Measurements from ENCODE around the gene ATP2B1.
A peak's percentile ranks its signal among the peaks of the same experiment; 100 is the strongest.

Gene ATP2B1

GRCh38 chr12:89575374-89575773 is 133.3 kb downstream of the ATP2B1 start:
- no peak for DNase-seq

- DNase-seq = no peak
Measured at GRCh38 chr12:89574736-89575208, 133.9 kb downstream of the ATP2B1 start.

- DNase-seq = no peak
Measured at GRCh38 chr12:89573051-89573810, 135.4 kb downstream of the ATP2B1 start.

- DNase-seq = no peak
Measured at GRCh38 chr12:89571491-89572195, 137.0 kb downstream of the ATP2B1 start.

GRCh38 chr12:89568484-89568883 is 140.2 kb downstream of the ATP2B1 start:
- DNase-seq = no peak

- no peak for DNase-seq
Measured at GRCh38 chr12:89567691-89568239, 140.9 kb downstream of the ATP2B1 start.

- DNase-seq = no peak
Measured at GRCh38 chr12:89566615-89567014, 142.0 kb downstream of the ATP2B1 start.

- DNase-seq = no peak
Measured at GRCh38 chr12:89565002-89565401, 143.6 kb downstream of the ATP2B1 start.

GRCh38 chr12:89559753-89560152 is 148.9 kb downstream of the ATP2B1 start:
- DNase-seq = no peak

- no peak for DNase-seq
Measured at GRCh38 chr12:89556976-89557375, 151.7 kb downstream of the ATP2B1 start.

GRCh38 chr12:89552376-89552775 is 156.3 kb downstream of the ATP2B1 start:
- DNase-seq = no peak

- no peak for DNase-seq
Measured at GRCh38 chr12:89551747-89552146, 156.9 kb downstream of the ATP2B1 start.

GRCh38 chr12:89547101-89547500 is 161.5 kb downstream of the ATP2B1 start:
- DNase-seq = no peak

GRCh38 chr12:89546151-89546550 is 162.5 kb downstream of the ATP2B1 start:
- no peak for DNase-seq

- no peak for DNase-seq
Measured at GRCh38 chr12:89544681-89545184, 163.9 kb downstream of the ATP2B1 start.

GRCh38 chr12:89544022-89544421 is 164.6 kb downstream of the ATP2B1 start:
- no peak for DNase-seq

GRCh38 chr12:89542912-89543592 is 165.6 kb downstream of the ATP2B1 start:
- peak; percentile 49 for DNase-seq

GRCh38 chr12:89542236-89542635 is 166.4 kb downstream of the ATP2B1 start:
- DNase-seq = no peak

- no peak for DNase-seq
Measured at GRCh38 chr12:89540586-89540985, 168.1 kb downstream of the ATP2B1 start.

GRCh38 chr12:89539426-89540223 is 169.0 kb downstream of the ATP2B1 start:
- DNase-seq = no peak

- no peak for DNase-seq
Measured at GRCh38 chr12:89538897-89539296, 169.7 kb downstream of the ATP2B1 start.

Data from activated CD4-positive, CD25-positive, alpha-beta regulatory T cell treated with anti-CD3 and anti-CD28 coated beads, Interleukin-2, amount 50 U/mL, for 72 hours (primary cell).